ENCODE measurements around the gene FREM1. TPM values are rescaled to one million over a fixed set of nuclear protein-coding genes. Genes with fewer than 3 reads are reported as not detected.
A peak's percentile ranks its signal among the peaks of the same experiment; 100 is the strongest.

The FREM1 gene
- total RNA-seq (2021) (0.17 and 0.45 TPM in 2 replicates), Bru-seq, nascent RNA (percentile 24 among the genes with signal in this experiment), BruChase-seq, experiment 1, labeled RNA remaining after a 2-hour chase (percentile 29 among the genes with signal in this experiment), BruChase-seq, experiment 2, labeled RNA remaining after a 6-hour chase (percentile 19 among the genes with signal in this experiment)
- long read RNA-seq = 0 reads

GRCh38 chr9:14909961-14910805 lies at the start of gene FREM1:
TSS of gene FREM1 (minus strand) at chr9:14910428. CDS start at chr9:14868977, 41,451 bp downstream.
- H3K36me3 ChIP-seq (ENCODE audit: low read depth) = no peaks in the 10 kb centered on the region
- H4K20me1 ChIP-seq (ENCODE audit: insufficient read depth) = no peaks in the 10 kb centered on the region
- CTCF ChIA-PET = no interaction called here
- H3F3A ChIP-seq (ENCODE audit: insufficient read depth, low read depth) = no peaks in the 10 kb centered on the region
- POLR2A ChIA-PET (ENCODE audit: unreplicated experiment) = interaction anchor here (0.5 kb wide), 1 partner anchor 14 kb away, joined by 3 read pairs; no protein-coding TSS in a partner anchor
- H3K27me3 ChIP-seq (ENCODE audit: insufficient read depth, low read depth) = no peaks in the 10 kb centered on the region
- no peak within 1 kb of the TSS for H2AFZ ChIP-seq
- intact Hi-C loops (cut with micrococcal nuclease; ENCODE audit: unreplicated experiment) = no loop called here
- H3K4me1 ChIP-seq (replicated peaks; ENCODE audit: insufficient read depth) = peaks cover 5% of the 10 kb centered on the region; the same call in 1 of the 2 replicates
- H3K9me2 ChIP-seq (ENCODE audit: insufficient read depth) = no peaks in the 10 kb centered on the region
- H3K9me3 ChIP-seq (ENCODE audit: insufficient read depth, low read depth) = no peaks in the 10 kb centered on the region
- BruUV-seq (replicated peaks) = no TSS peak
- H3K4me2 ChIP-seq = no peak within 1 kb of the TSS
- no peak for TF ChIP-seq EZH2 (IDR thresholded peaks at IDR 0.05; ENCODE audit: low read depth)
- TF ChIP-seq CTCF (conservative IDR thresholded peaks at IDR 0.05) = no peak
- H3K79me2 ChIP-seq (ENCODE audit: low read depth) = no peaks in the 10 kb centered on the region
- DNase-seq = peak in 1 of 2 experiments; percentile 4
- H3K4me3 ChIP-seq = no peak within 1 kb of the TSS
- H3K27ac ChIP-seq = no peak within 1 kb of the TSS

GRCh38 chr9:14958989-14959388 lies 48.8 kb upstream of the FREM1 start:
- no peaks in the 10 kb centered on the region for H3K9me2 ChIP-seq (ENCODE audit: insufficient read depth)
- no peaks in the 10 kb centered on the region for H4K20me1 ChIP-seq (ENCODE audit: insufficient read depth)
- no peaks in the 10 kb centered on the region for H3K79me2 ChIP-seq (ENCODE audit: low read depth)
- no peaks in the 10 kb centered on the region for H3K9me3 ChIP-seq (ENCODE audit: insufficient read depth, low read depth)
- TF ChIP-seq EZH2 (IDR thresholded peaks at IDR 0.05; ENCODE audit: low read depth) (no peak), CTCF (conservative IDR thresholded peaks at IDR 0.05) (no peak)
- H3K4me2 ChIP-seq = no peak overlapping the region
- H3K4me3 ChIP-seq = no peak overlapping the region
- no TSS peak for BruUV-seq (replicated peaks)
- H3K27me3 ChIP-seq (ENCODE audit: insufficient read depth, low read depth) = no peaks in the 10 kb centered on the region
- no peaks in the 10 kb centered on the region for H3K4me1 ChIP-seq (replicated peaks; ENCODE audit: insufficient read depth)
- H3F3A ChIP-seq (ENCODE audit: insufficient read depth, low read depth) = no peaks in the 10 kb centered on the region
- no peak for DNase-seq
- ChIA-PET POLR2A (ENCODE audit: unreplicated experiment) (no interaction called here), CTCF (no interaction called here)
- H3K36me3 ChIP-seq (ENCODE audit: low read depth) = no peaks in the 10 kb centered on the region
- H3K27ac ChIP-seq = no peak overlapping the region
- intact Hi-C loops (cut with micrococcal nuclease; ENCODE audit: unreplicated experiment) = no loop called here
- H2AFZ ChIP-seq = no peak overlapping the region

GRCh38 chr9:14957109-14957508 lies 46.9 kb upstream of the FREM1 start:
- CTCF ChIA-PET = no interaction called here
- Histone ChIP-seq H3K9me3 (ENCODE audit: insufficient read depth, low read depth) (no peaks in the 10 kb centered on the region), H3K4me3 (no peak overlapping the region), H3K27me3 (ENCODE audit: insufficient read depth, low read depth) (no peaks in the 10 kb centered on the region), H3K4me2 (no peak overlapping the region), H3F3A (ENCODE audit: insufficient read depth, low read depth) (no peaks in the 10 kb centered on the region), H3K79me2 (ENCODE audit: low read depth) (no peaks in the 10 kb centered on the region), H3K4me1 (replicated peaks; ENCODE audit: insufficient read depth) (no peaks in the 10 kb centered on the region), H3K9me2 (ENCODE audit: insufficient read depth) (no peaks in the 10 kb centered on the region), H2AFZ (no peak overlapping the region), H4K20me1 (ENCODE audit: insufficient read depth) (no peaks in the 10 kb centered on the region), H3K27ac (no peak overlapping the region), H3K36me3 (ENCODE audit: low read depth) (no peaks in the 10 kb centered on the region)
- no peak for TF ChIP-seq EZH2 (IDR thresholded peaks at IDR 0.05; ENCODE audit: low read depth)
- no peak for TF ChIP-seq CTCF (conservative IDR thresholded peaks at IDR 0.05)
- BruUV-seq (replicated peaks) = no TSS peak
- no peak for DNase-seq
- POLR2A ChIA-PET (ENCODE audit: unreplicated experiment) = no interaction called here
- intact Hi-C loops (cut with micrococcal nuclease; ENCODE audit: unreplicated experiment) = no loop called here
